ENCODE data around the gene DAND5.

DNA sequence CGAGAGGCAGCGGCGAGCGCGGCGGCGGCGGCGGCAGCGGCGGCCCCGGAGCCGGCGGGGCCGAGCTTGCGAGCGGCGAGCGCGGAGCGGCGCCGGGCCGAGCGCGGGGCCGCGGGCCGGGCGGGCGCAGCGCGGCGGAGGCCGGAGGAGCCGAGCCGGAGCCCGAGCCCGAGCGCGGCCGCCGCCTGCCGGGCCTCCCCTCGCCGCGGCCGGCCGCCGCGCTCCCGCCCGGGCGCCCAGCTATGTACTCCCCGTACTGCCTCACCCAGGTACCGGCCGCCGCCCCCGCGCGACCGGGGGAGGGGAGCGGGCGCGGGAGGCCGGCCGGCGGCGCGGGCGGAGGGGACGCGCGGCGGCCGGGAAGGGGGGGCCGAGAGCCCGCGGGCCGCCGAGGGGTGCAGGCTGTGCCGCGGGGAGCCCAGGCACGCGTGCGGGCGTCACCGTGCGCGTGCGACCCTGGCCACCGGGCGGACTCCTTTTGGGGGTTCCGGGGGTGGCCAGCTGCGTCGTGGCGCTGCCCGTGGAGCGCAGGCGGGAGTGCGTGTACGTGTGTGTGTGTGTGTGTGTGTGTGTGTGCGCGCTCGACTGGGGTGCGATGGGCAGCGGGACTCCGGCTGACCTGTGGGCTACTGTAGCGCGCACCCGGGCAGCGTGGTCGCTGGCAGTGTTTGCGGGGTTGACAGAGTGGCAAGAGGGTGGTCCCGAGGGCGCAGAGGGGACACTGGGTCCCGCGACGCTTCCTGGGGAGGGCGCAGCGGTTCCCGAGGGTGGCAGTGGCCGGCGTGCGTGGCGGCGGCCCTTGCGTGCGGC is 26.4 kb downstream of the DAND5 start:
- no peak for TF ChIP-seq EZH2 (IDR thresholded peaks at IDR 0.05; ENCODE audit: insufficient read depth, low read length)
- TF ChIP-seq, protein P1, sequence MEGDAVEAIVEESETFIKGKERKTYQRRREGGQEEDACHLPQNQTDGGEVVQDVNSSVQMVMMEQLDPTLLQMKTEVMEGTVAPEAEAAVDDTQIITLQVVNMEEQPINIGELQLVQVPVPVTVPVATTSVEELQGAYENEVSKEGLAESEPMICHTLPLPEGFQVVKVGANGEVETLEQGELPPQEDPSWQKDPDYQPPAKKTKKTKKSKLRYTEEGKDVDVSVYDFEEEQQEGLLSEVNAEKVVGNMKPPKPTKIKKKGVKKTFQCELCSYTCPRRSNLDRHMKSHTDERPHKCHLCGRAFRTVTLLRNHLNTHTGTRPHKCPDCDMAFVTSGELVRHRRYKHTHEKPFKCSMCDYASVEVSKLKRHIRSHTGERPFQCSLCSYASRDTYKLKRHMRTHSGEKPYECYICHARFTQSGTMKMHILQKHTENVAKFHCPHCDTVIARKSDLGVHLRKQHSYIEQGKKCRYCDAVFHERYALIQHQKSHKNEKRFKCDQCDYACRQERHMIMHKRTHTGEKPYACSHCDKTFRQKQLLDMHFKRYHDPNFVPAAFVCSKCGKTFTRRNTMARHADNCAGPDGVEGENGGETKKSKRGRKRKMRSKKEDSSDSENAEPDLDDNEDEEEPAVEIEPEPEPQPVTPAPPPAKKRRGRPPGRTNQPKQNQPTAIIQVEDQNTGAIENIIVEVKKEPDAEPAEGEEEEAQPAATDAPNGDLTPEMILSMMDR (IDR thresholded peaks at IDR 0.05; ENCODE audit: insufficient read depth, low read depth, low read length) = no peak

Measured in astrocyte (in vitro differentiated cells and primary cell).